ENCODE data around the gene EFR3B. TPM values are rescaled to one million over a fixed set of nuclear protein-coding genes. Genes with fewer than 3 reads are reported as not detected.

The EFR3B gene
- total and polyA plus RNA-seq, 10 of the 15 experiments (the other 5 are each of a cell fraction or from before 2014, with no cell fraction given): 0.12 to 3.9 (median 1.8) TPM

GRCh38 chr2:25050128-25050527 lies 8.3 kb downstream of the EFR3B start:
- H3K4me1 ChIP-seq (ENCODE audit: control insufficient read depth, insufficient read depth, low read length): peaks cover 20% of the 10 kb centered on the region
- no peak overlapping the region for H3K9ac ChIP-seq (ENCODE audit: control insufficient read depth, insufficient read depth, low read length)
- H3K9me3 ChIP-seq (replicated peaks; ENCODE audit: control insufficient read depth, insufficient read depth, low read length): no peaks in the 10 kb centered on the region
- H3K27me3 ChIP-seq (replicated peaks in 1 of 2; ENCODE audit: control insufficient read depth in 2 of 2, insufficient read depth in 2 of 2, low read length in 1 of 2): no peaks in the 10 kb centered on the region; a peak in 1 of 4 replicates
- no peak overlapping the region for H3K4me3 ChIP-seq
- H3K79me2 ChIP-seq (ENCODE audit: control insufficient read depth, insufficient read depth, low read length): no peaks in the 10 kb centered on the region
- no peak overlapping the region for H3K27ac ChIP-seq (ENCODE audit: control insufficient read depth, insufficient read depth)
- ATAC-seq (no peak), DNase-seq (ENCODE audit: low read depth, low spot score) (peak; percentile 43), FAIRE-seq (no peak)
- RAD21 ChIA-PET (ENCODE audit: unreplicated experiment): no interaction called here
- in situ Hi-C loops (cut with MboI): no loop called here
- SMC1A ChIA-PET (ENCODE audit: uncharacterized antibody, unreplicated experiment): no interaction called here
- H4K20me1 ChIP-seq (ENCODE audit: control insufficient read depth, insufficient read depth): no peaks in the 10 kb centered on the region
- POLR2A ChIA-PET: interaction anchor here (0.6 kb wide), 1 partner anchor 127 kb away, joined by 7 read pairs; no protein-coding TSS in a partner anchor
- intact Hi-C loops (cut with micrococcal nuclease; ENCODE audit: unreplicated experiment): no loop called here
- BruUV-seq (replicated peaks): no TSS peak
- no peak overlapping the region for H2AFZ ChIP-seq (ENCODE audit: control insufficient read depth, low read depth, low read length)
- no peak overlapping the region; the same call in 1 of the 2 replicates for H3K4me2 ChIP-seq (ENCODE audit: control insufficient read depth, insufficient read depth)
- CTCF ChIA-PET: interaction anchor here (0.6 to 1.9 kb wide), 4 partner anchors 11 to 80 kb away, joined by 3 to 6 read pairs (median 4); no protein-coding TSS in a partner anchor
- no peaks in the 10 kb centered on the region for H3K36me3 ChIP-seq (ENCODE audit: control insufficient read depth in 2 of 2, insufficient read depth in 2 of 2, low read length in 1 of 2)
- TF ChIP-seq RAD21 (IDR thresholded peaks at IDR 0.05; ENCODE audit: insufficient read depth, low read depth, low read length) (no peak), CTCF (IDR thresholded peaks at IDR 0.05 in 2 of 3, conservative IDR thresholded peaks at IDR 0.05 in 1 of 3; ENCODE audit: control insufficient read depth in 2 of 3, extremely low read depth in 1 of 3, insufficient read depth in 1 of 3, low read depth in 3 of 3, low read length in 3 of 3) (no peak), MTA2 (IDR thresholded peaks at IDR 0.05; ENCODE audit: low read depth) (no peak), RUNX3 (IDR thresholded peaks at IDR 0.05; ENCODE audit: low read length) (peak; percentile 52; the same call in 1 of the 2 replicates), RELA (IDR thresholded peaks at IDR 0.05; ENCODE audit: borderline replicate concordance, partially characterized antibody) (no peak), BCLAF1 (IDR thresholded peaks at IDR 0.05) (no peak), POU2F2 (IDR thresholded peaks at IDR 0.05; ENCODE audit: borderline replicate concordance, low read depth, low read length) (peak; percentile 50; the same call in 1 of the 3 replicates), TCF3 (IDR thresholded peaks at IDR 0.05; ENCODE audit: borderline replicate concordance, insufficient read depth, low read depth, low read length) (peak; percentile 61; the same call in 1 of the 2 replicates), ATF2 (IDR thresholded peaks at IDR 0.05; ENCODE audit: low read length) (no peak), CREM (IDR thresholded peaks at IDR 0.05; ENCODE audit: low read depth) (no peak), MYB (IDR thresholded peaks at IDR 0.05; ENCODE audit: borderline replicate concordance, low read depth, low read length) (no peak), SP1 (IDR thresholded peaks at IDR 0.05; ENCODE audit: low read depth, low read length) (no peak), EZH2 (IDR thresholded peaks at IDR 0.05; ENCODE audit: borderline replicate concordance, control insufficient read depth, low read depth, low read length) (no peak), IRF3 (IDR thresholded peaks at IDR 0.05) (no peak), EGR1 (IDR thresholded peaks at IDR 0.05; ENCODE audit: borderline replicate concordance in 1 of 2, low read depth in 2 of 2, low read length in 2 of 2) (no peak)
